ENCODE measurements around the gene CEACAM6. TPM values are rescaled to one million over a fixed set of nuclear protein-coding genes. Genes with fewer than 3 reads are reported as not detected.
"Not testable (repeated sequence)": the region's sequence is repeated elsewhere in the genome, so short reads cannot be mapped to it uniquely, and the experiment has no call there.

Gene CEACAM6
- total RNA-seq, 1 donor from 2014 or later: 0.20 TPM

DNA sequence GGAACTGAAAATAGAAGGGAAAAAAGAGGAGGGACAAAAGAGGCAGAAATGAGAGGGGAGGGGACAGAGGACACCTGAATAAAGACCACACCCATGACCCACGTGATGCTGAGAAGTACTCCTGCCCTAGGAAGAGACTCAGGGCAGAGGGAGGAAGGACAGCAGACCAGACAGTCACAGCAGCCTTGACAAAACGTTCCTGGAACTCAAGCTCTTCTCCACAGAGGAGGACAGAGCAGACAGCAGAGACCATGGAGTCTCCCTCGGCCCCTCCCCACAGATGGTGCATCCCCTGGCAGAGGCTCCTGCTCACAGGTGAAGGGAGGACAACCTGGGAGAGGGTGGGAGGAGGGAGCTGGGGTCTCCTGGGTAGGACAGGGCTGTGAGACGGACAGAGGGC is 46.8 kb upstream of the CEACAM6 start, which contains the start of gene CEACAM5:
Gene CEACAM5, plus strand, starts transcription at position 146 of the 400 bp plus-strand sequence. Its CDS starts 106 bp downstream, at position 252.
- DNase-seq: no peak
- no peaks in the 10 kb centered on the region for H3K36me3 Mint-ChIP-seq (ENCODE audit: unreplicated experiment)
- H3K27me3 Mint-ChIP-seq (ENCODE audit: unreplicated experiment): peaks cover 12% of the 10 kb centered on the region
- H3K4me1 Mint-ChIP-seq (ENCODE audit: low read depth, unreplicated experiment): no peaks in the 10 kb centered on the region
- TF ChIP-seq, protein P1, sequence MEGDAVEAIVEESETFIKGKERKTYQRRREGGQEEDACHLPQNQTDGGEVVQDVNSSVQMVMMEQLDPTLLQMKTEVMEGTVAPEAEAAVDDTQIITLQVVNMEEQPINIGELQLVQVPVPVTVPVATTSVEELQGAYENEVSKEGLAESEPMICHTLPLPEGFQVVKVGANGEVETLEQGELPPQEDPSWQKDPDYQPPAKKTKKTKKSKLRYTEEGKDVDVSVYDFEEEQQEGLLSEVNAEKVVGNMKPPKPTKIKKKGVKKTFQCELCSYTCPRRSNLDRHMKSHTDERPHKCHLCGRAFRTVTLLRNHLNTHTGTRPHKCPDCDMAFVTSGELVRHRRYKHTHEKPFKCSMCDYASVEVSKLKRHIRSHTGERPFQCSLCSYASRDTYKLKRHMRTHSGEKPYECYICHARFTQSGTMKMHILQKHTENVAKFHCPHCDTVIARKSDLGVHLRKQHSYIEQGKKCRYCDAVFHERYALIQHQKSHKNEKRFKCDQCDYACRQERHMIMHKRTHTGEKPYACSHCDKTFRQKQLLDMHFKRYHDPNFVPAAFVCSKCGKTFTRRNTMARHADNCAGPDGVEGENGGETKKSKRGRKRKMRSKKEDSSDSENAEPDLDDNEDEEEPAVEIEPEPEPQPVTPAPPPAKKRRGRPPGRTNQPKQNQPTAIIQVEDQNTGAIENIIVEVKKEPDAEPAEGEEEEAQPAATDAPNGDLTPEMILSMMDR (IDR thresholded peaks at IDR 0.05; ENCODE audit: partially characterized antibody, unreplicated experiment): no peak
- no peak within 1 kb of the TSS for H3K4me3 Mint-ChIP-seq (ENCODE audit: unreplicated experiment)
- no peaks in the 10 kb centered on the region for H3K9me3 Mint-ChIP-seq (ENCODE audit: unreplicated experiment)
- no peak within 1 kb of the TSS for H3K27ac Mint-ChIP-seq (ENCODE audit: unreplicated experiment)

DNA sequence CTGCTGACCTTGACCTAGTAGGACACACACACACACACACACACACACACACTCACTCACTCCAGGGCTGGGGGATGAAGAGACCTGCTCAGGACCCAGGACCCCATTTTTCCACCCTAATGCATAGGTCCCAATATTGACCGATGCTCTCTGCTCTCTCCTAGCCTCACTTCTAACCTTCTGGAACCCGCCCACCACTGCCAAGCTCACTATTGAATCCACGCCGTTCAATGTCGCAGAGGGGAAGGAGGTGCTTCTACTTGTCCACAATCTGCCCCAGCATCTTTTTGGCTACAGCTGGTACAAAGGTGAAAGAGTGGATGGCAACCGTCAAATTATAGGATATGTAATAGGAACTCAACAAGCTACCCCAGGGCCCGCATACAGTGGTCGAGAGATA is 45.8 kb upstream of the CEACAM6 start:
- not testable (repeated sequence) for H3K4me3 Mint-ChIP-seq (ENCODE audit: unreplicated experiment); H3K4me1 Mint-ChIP-seq (ENCODE audit: low read depth, unreplicated experiment); DNase-seq; H3K27ac Mint-ChIP-seq (ENCODE audit: unreplicated experiment); H3K9me3 Mint-ChIP-seq (ENCODE audit: unreplicated experiment); H3K36me3 Mint-ChIP-seq (ENCODE audit: unreplicated experiment)
- peaks cover 12% of the 10 kb centered on the region for H3K27me3 Mint-ChIP-seq (ENCODE audit: unreplicated experiment)

DNA sequence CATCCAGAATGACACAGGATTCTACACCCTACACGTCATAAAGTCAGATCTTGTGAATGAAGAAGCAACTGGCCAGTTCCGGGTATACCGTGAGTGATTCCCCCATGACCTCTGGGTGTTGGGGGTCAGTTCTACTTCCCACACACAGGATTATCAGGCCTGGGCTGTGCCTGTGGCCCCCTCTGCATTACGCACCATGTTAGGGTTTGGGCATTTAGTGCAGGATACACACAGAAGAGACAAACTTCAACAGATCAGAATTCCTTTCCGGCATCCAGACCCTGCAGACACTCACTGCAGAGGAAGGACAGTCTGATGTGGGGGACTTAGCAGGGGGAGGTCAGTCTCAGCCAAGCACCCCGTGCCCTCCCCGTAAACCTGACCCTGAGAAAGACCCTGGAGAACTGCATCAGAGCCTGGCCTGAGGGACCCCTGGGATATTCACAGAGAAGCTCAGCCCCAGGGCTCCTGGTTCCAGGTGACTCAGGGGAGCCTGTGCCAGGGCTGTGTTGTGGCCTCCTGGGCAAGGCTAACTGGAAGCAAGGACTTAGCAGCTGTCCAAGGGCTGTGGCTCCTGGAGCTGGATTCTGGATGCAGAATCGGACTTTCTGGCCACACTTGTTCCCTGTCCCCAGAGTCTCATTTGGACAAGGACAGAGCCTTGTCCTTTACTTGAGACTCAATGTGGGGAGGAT is 45.2 kb upstream of the CEACAM6 start:
- H3K36me3 Mint-ChIP-seq (ENCODE audit: unreplicated experiment): no peaks in the 10 kb centered on the region
- no peak overlapping the region for H3K27ac Mint-ChIP-seq (ENCODE audit: unreplicated experiment)
- TF ChIP-seq, protein P1 (IDR thresholded peaks at IDR 0.05; ENCODE audit: partially characterized antibody, unreplicated experiment): no peak
- H3K4me3 Mint-ChIP-seq (ENCODE audit: unreplicated experiment): no peak overlapping the region
- DNase-seq: no peak
- H3K4me1 Mint-ChIP-seq (ENCODE audit: low read depth, unreplicated experiment): no peaks in the 10 kb centered on the region
- no peaks in the 10 kb centered on the region for H3K9me3 Mint-ChIP-seq (ENCODE audit: unreplicated experiment)
- peaks cover 10% of the 10 kb centered on the region for H3K27me3 Mint-ChIP-seq (ENCODE audit: unreplicated experiment)

DNA sequence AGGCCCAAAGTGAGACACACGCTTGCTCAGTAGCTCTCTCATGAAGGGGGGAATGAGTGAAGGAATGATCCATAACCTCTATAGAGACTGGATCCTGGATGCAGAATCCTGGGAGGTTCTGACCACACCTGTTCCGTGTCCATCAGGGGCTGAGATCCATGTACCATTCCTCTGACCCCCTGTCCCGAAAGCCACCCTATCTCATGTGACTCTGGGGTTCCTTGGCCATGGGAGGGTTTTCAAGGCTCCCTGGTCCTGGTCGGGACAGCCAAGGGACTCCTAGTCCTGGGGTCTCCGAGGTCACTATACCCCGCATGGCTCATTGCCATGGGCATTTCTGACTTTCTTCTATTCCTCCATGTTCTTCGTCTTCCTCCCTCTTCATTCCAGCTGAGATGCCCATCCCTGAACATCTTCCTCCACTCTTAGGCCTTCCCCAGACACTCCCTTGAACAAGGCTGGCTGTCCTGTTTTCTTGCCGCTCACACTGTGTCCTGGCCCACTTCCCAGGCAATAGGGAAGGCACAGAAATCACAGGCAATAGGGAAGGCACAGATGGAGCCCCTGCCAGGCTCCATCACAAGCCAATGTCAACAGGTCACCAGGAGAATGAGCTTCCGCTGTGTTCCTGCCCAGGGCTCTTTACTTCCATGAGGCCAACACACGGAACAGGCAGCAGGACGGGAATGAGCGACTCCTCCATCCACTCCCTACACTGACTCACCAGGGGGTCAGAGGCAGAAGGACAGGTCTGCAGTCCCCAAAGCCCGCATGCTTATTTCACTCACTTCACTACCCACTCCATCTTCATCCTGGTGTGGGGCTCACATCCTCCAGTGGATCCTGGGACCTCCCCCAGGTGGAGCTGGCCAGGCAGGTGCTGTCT is 43.7 kb upstream of the CEACAM6 start:
- no peak overlapping the region for H3K27ac Mint-ChIP-seq (ENCODE audit: unreplicated experiment)
- no peaks in the 10 kb centered on the region for H3K4me1 Mint-ChIP-seq (ENCODE audit: low read depth, unreplicated experiment)
- no peaks in the 10 kb centered on the region for H3K36me3 Mint-ChIP-seq (ENCODE audit: unreplicated experiment)
- peaks cover 7% of the 10 kb centered on the region for H3K27me3 Mint-ChIP-seq (ENCODE audit: unreplicated experiment)
- TF ChIP-seq, protein P1 (IDR thresholded peaks at IDR 0.05; ENCODE audit: partially characterized antibody, unreplicated experiment): no peak
- no peaks in the 10 kb centered on the region for H3K9me3 Mint-ChIP-seq (ENCODE audit: unreplicated experiment)
- DNase-seq: no peak
- no peak overlapping the region for H3K4me3 Mint-ChIP-seq (ENCODE audit: unreplicated experiment)

DNA sequence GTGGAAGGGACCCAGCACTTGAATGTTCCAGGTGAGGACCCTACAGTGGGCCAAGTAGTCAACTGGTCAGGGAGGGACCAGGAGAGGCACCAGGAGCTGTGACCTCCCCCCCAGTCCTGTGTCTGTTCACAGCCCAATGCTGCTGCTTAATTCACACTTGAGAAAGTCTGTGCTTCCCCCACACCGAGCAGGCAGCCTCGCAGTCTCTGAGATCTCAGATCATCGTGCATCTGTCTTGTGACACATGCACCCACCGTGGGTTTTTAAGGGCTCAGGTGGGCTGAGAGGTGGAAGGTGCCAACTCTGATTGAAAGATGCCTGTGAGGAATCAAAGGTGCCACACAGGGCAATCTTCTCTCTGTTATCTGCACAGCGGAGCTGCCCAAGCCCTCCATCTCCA is 40.7 kb upstream of the CEACAM6 start:
- DNase-seq: no peak
- no peaks in the 10 kb centered on the region for H3K36me3 Mint-ChIP-seq (ENCODE audit: unreplicated experiment)

More for the DNA sequence above, 40.7 kb upstream of the CEACAM6 start:
- no peak overlapping the region for H3K4me3 Mint-ChIP-seq (ENCODE audit: unreplicated experiment)
- no peak overlapping the region for H3K27ac Mint-ChIP-seq (ENCODE audit: unreplicated experiment)
- peaks cover 2% of the 10 kb centered on the region for H3K27me3 Mint-ChIP-seq (ENCODE audit: unreplicated experiment)
- TF ChIP-seq, protein P1 (IDR thresholded peaks at IDR 0.05; ENCODE audit: partially characterized antibody, unreplicated experiment): no peak
- no peaks in the 10 kb centered on the region for H3K9me3 Mint-ChIP-seq (ENCODE audit: unreplicated experiment)
- H3K4me1 Mint-ChIP-seq (ENCODE audit: low read depth, unreplicated experiment): no peaks in the 10 kb centered on the region

All from glutamatergic neuron (in vitro differentiated cells).